AG10803 (cell line): Measurements from ENCODE around the gene NECAB2.

ENCODE experiments used
- DNase-seq: peaks from one replicate; pipeline ENCODE4 v3.0.0; 2010; ENCODE audit warnings: low read depth
- H3K4me3 ChIP-seq: 2 replicates; pipeline ENCODE4 v1.5.1; 2011; ENCODE audit warnings: mild to moderate bottlenecking, low read length, control low read depth
- TF ChIP-seq, protein P1 (sequence below): conservative IDR thresholded peaks from 2 replicates; pipeline ENCODE4 v1.5.1; 2011; ENCODE audit warnings: mild to moderate bottlenecking, low read length, control low read depth, inconsistent platforms

The NECAB2 gene

DNA sequence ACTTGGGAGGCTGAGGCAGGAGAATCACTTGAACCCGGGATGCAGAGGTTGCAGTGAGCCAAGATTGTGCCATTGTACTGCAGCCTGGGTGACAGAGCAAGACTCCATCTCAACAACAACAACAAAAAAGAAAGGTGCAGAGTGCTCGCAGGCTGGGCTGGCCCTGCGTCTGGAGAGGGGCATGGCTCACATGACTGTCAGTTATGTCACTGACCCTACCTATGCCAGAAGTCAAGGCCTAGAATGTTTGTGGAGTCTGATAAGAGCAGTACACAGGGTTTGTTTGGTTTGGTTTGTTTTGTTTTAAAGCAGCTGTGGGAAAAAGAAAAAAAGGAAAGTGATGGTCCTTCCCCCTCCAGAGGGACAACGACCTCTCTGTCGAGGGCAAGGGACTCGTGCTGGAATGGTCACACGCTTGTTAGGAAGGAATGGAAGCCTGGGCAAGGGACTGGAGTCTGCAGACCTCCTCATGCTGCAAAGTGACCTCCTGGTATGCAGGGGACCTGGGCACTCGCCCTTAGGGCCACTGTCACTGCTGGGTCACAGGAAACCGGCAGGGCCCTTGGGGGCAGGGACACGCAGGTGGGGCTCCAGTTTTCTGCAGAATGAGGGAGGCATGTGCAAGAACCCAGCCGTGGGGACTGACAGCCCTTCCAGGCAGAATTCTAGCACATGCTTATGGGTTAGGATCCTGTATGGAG lies 25.1 kb upstream of the NECAB2 start:
- no peak overlapping the region for H3K4me3 ChIP-seq
- TF ChIP-seq, protein P1, sequence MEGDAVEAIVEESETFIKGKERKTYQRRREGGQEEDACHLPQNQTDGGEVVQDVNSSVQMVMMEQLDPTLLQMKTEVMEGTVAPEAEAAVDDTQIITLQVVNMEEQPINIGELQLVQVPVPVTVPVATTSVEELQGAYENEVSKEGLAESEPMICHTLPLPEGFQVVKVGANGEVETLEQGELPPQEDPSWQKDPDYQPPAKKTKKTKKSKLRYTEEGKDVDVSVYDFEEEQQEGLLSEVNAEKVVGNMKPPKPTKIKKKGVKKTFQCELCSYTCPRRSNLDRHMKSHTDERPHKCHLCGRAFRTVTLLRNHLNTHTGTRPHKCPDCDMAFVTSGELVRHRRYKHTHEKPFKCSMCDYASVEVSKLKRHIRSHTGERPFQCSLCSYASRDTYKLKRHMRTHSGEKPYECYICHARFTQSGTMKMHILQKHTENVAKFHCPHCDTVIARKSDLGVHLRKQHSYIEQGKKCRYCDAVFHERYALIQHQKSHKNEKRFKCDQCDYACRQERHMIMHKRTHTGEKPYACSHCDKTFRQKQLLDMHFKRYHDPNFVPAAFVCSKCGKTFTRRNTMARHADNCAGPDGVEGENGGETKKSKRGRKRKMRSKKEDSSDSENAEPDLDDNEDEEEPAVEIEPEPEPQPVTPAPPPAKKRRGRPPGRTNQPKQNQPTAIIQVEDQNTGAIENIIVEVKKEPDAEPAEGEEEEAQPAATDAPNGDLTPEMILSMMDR = no peak
- no peak for DNase-seq

DNA sequence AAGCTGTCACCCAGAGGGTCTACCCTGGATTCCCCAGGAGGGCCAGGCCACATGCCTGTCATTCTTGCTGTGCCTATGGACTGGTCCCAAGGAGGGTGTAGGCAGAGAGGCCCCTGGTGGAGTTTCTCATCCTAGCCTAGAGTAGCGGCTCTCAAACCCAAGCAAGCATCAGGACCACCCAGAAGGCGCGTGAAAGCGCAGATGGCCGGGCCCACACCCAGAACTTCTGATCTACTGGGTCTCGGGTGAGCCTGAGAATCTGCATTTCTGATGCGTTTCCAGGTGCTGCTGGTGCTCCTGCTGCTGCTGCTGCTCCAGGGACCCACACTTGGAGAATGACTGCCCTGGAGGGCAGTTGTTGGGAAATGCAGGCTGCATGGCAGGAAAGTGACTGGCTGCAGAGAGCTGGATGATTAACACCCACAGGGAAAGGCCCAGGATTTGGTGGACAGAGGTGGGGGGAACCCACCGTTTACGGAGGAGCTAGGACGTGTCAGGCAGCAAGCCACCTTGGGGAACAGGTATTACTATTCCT lies 24.5 kb upstream of the NECAB2 start:
- DNase-seq = no peak
- TF ChIP-seq, protein P1 = no peak
- H3K4me3 ChIP-seq = no peak overlapping the region

GRCh38 chr16:83945587-83945986 lies 22.5 kb upstream of the NECAB2 start:
- TF ChIP-seq, protein P1 = no peak
- H3K4me3 ChIP-seq = no peak overlapping the region
- DNase-seq = no peak

GRCh38 chr16:83946154-83946780 lies 21.8 kb upstream of the NECAB2 start:
- no peak for DNase-seq
- TF ChIP-seq, protein P1 = no peak
- no peak overlapping the region for H3K4me3 ChIP-seq

- no peak overlapping the region for H3K4me3 ChIP-seq
- DNase-seq = no peak
- TF ChIP-seq, protein P1 = no peak
These were observed 21.1 kb upstream of the NECAB2 start for GRCh38 chr16:83946781-83947566.

- no peak overlapping the region for H3K4me3 ChIP-seq
- TF ChIP-seq, protein P1 = no peak
- DNase-seq = no peak
These were observed 20.3 kb upstream of the NECAB2 start for GRCh38 chr16:83947642-83948234.
